ENCODE measurements around the gene GLP1R.

Gene GLP1R

DNA sequence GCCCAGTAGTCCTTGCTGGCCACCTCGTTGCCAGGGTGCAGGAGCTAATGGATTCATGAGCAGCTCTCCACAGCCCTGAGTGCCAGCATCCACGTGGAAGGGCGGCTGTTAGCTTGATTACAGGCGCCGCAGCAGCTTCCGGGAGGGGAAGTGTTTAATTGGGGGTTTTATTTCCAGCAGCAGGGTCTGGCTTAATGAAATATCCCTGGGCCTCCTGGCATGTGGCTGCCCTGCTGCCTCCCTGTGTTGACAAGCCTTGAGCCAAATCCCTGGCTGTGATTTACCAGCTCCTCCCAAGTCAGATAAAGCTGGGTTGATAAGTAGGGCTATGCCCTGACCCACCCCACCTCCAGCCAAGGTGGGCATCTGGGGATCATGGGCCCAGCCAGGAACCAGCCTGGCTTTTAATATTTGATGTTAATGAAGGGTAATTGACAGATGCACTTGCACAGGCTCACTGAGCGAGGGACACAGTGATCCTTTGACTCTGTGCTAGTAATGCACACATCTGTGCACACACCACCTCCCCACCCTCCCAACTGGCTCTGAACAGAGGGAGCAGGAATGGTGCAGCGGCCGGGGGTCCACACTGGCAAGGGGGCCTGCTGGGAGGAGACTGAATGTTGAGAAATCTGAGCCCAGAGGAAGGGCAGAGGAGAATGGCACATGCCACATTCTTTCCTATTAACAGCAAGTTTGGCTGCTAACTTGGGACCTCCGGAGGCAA, 13.6 kb downstream of the GLP1R start:
- peaks cover 43% of the 10 kb centered on the region for H3K4me1 ChIP-seq (ENCODE audit: insufficient read depth, low read length, poor library complexity, severe bottlenecking)
- no peak overlapping the region for H3K4me3 ChIP-seq (ENCODE audit: low read length, poor library complexity, severe bottlenecking)
- no peak overlapping the region for H2AFZ ChIP-seq (ENCODE audit: low read length)
- H3K9me2 ChIP-seq (replicated peaks; ENCODE audit: low read depth, low read length) = no peaks in the 10 kb centered on the region
- no peak overlapping the region for H3K4me2 ChIP-seq (ENCODE audit: low read depth, low read length, poor library complexity, severe bottlenecking)
- H3K9ac ChIP-seq (ENCODE audit: low read depth, low read length, poor library complexity, severe bottlenecking) = no peak overlapping the region
- no peaks in the 10 kb centered on the region for H3K79me2 ChIP-seq (ENCODE audit: insufficient read depth, low read length)
- H4K20me1 ChIP-seq (ENCODE audit: insufficient read depth, low read length, poor library complexity, severe bottlenecking) = no peaks in the 10 kb centered on the region
- H3K27me3 ChIP-seq (ENCODE audit: insufficient read depth, low read length, poor library complexity, severe bottlenecking) = no peaks in the 10 kb centered on the region
- no peaks in the 10 kb centered on the region for H3K9me3 ChIP-seq (ENCODE audit: insufficient read depth, low read depth, low read length)
- no peaks in the 10 kb centered on the region for H3K36me3 ChIP-seq (ENCODE audit: insufficient read depth, low read length)
- TF ChIP-seq EZH2phosphoT487 (IDR thresholded peaks at IDR 0.05; ENCODE audit: borderline replicate concordance) = no peak
- no peak for TF ChIP-seq CTCF (conservative IDR thresholded peaks at IDR 0.05; ENCODE audit: low read length)
- no peaks in the 10 kb centered on the region for H3F3A ChIP-seq (ENCODE audit: low read depth)

DNA sequence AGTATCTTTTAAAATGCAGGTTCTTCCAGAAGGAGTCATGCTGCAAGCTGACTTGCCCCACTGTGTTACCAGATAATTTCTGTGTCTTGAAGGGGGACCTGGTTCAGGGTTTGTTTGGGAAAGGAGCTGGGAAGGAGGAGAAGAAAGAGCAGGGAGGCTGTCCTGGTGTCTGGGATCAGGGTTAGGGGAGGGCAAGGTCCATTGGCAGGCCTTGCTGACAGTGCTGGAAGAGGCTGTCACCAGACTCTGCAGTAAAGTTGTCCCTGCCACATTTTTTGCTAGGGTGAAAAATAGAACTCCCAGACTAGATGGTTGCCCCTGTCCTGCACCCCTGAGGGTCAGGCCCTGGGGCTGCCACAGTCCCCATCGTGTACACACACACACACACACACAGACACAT, 14.9 kb downstream of the GLP1R start:
- Histone ChIP-seq H3K79me2 (ENCODE audit: insufficient read depth, low read length) (no peaks in the 10 kb centered on the region), H3K36me3 (ENCODE audit: insufficient read depth, low read length) (no peaks in the 10 kb centered on the region), H3K4me3 (ENCODE audit: low read length, poor library complexity, severe bottlenecking) (no peak overlapping the region), H3K4me2 (ENCODE audit: low read depth, low read length, poor library complexity, severe bottlenecking) (no peak overlapping the region), H2AFZ (ENCODE audit: low read length) (no peak overlapping the region), H3K4me1 (ENCODE audit: insufficient read depth, low read length, poor library complexity, severe bottlenecking) (peaks cover 31% of the 10 kb centered on the region), H3F3A (ENCODE audit: low read depth) (no peaks in the 10 kb centered on the region), H3K9me2 (replicated peaks; ENCODE audit: low read depth, low read length) (no peaks in the 10 kb centered on the region), H3K9ac (ENCODE audit: low read depth, low read length, poor library complexity, severe bottlenecking) (no peak overlapping the region), H3K27me3 (ENCODE audit: insufficient read depth, low read length, poor library complexity, severe bottlenecking) (no peaks in the 10 kb centered on the region), H4K20me1 (ENCODE audit: insufficient read depth, low read length, poor library complexity, severe bottlenecking) (no peaks in the 10 kb centered on the region), H3K9me3 (ENCODE audit: insufficient read depth, low read depth, low read length) (no peaks in the 10 kb centered on the region)
- TF ChIP-seq EZH2phosphoT487 (IDR thresholded peaks at IDR 0.05; ENCODE audit: borderline replicate concordance) (no peak), CTCF (conservative IDR thresholded peaks at IDR 0.05; ENCODE audit: low read length) (no peak)

- Histone ChIP-seq H3K27me3 (ENCODE audit: insufficient read depth, low read length, poor library complexity, severe bottlenecking) (no peaks in the 10 kb centered on the region), H3K4me2 (ENCODE audit: low read depth, low read length, poor library complexity, severe bottlenecking) (no peak overlapping the region), H3K4me3 (ENCODE audit: low read length, poor library complexity, severe bottlenecking) (no peak overlapping the region), H4K20me1 (ENCODE audit: insufficient read depth, low read length, poor library complexity, severe bottlenecking) (no peaks in the 10 kb centered on the region), H2AFZ (ENCODE audit: low read length) (no peak overlapping the region), H3K9me3 (ENCODE audit: insufficient read depth, low read depth, low read length) (no peaks in the 10 kb centered on the region), H3K9me2 (replicated peaks; ENCODE audit: low read depth, low read length) (no peaks in the 10 kb centered on the region), H3K79me2 (ENCODE audit: insufficient read depth, low read length) (no peaks in the 10 kb centered on the region), H3K9ac (ENCODE audit: low read depth, low read length, poor library complexity, severe bottlenecking) (no peak overlapping the region), H3K4me1 (ENCODE audit: insufficient read depth, low read length, poor library complexity, severe bottlenecking) (peaks cover 10% of the 10 kb centered on the region), H3F3A (ENCODE audit: low read depth) (no peaks in the 10 kb centered on the region), H3K36me3 (ENCODE audit: insufficient read depth, low read length) (no peaks in the 10 kb centered on the region)
- no peak for TF ChIP-seq CTCF (conservative IDR thresholded peaks at IDR 0.05; ENCODE audit: low read length)
These were observed 17.0 kb downstream of the GLP1R start for GRCh38 chr6:39065561-39065960.

All from Loucy (cell line).